CD4-positive, CD25-positive, alpha-beta regulatory T cell (primary cell): ENCODE data around the gene PPP2R2B. TPM values are rescaled to one million over a fixed set of nuclear protein-coding genes. Genes with fewer than 3 reads are reported as not detected.
A peak's percentile ranks its signal among the peaks of the same experiment; 100 is the strongest.

Source experiments
- ATAC-seq, 2 donors: fragments of 150-1000 bp; cut with Tn5 transposase; one replicate each; pipeline ENCODE4 v1.10.0; 2021; ENCODE audit warnings: low read depth in 2 of 2, moderate number of reproducible peaks in 2 of 2, moderate library complexity in 1 of 2
- DNase-seq, 3 donors: peaks; one replicate each; pipeline versions ENCODE4 v3.0.0 to v3.0.0-alpha.2; 2012 to 2022; ENCODE audit warnings: mixed read lengths in 1 of 3
- H3K27ac ChIP-seq: one replicate; pipeline ENCODE4 v1.7.0; 2013; ENCODE audit warnings: mild to moderate bottlenecking, low read length; ENCODE audit not compliant: insufficient read depth, poor library complexity, severe bottlenecking
- H3K27me3 ChIP-seq: one replicate; pipeline ENCODE4 v1.7.0; 2013; ENCODE audit warnings: low read length; ENCODE audit not compliant: control insufficient read depth, insufficient read depth
- H3K36me3 ChIP-seq: one replicate; pipeline ENCODE4 v1.7.0; 2013; ENCODE audit warnings: mild to moderate bottlenecking, low read length, moderate library complexity; ENCODE audit not compliant: control insufficient read depth, insufficient read depth
- H3K4me1 ChIP-seq: 2 replicates; pipeline ENCODE4 v1.7.0; 2013; ENCODE audit warnings: mild to moderate bottlenecking, low read length; ENCODE audit not compliant: insufficient read depth, control insufficient read depth, poor library complexity, severe bottlenecking
- H3K4me3 ChIP-seq: one replicate; pipeline ENCODE4 v1.7.0; 2013; ENCODE audit warnings: low read depth, mild to moderate bottlenecking, low read length, moderate library complexity
- H3K9me3 ChIP-seq, 2 experiments: 1 replicate in 1 of 2; 2 replicates in 1 of 2; pipeline ENCODE4 v1.7.0; 2013; ENCODE audit warnings: low read length in 2 of 2, mild to moderate bottlenecking in 1 of 2, moderate library complexity in 1 of 2; ENCODE audit not compliant: control insufficient read depth in 2 of 2
- H3K27ac Mint-ChIP-seq, 3 donors: one replicate each; pipeline ENCODE4 v1.8.0; 2020 to 2022; ENCODE audit warnings: mild to moderate bottlenecking in 3 of 3, mixed read lengths in 3 of 3, moderate library complexity in 2 of 3
- H3K27me3 Mint-ChIP-seq: one replicate; pipeline ENCODE4 v1.8.0; 2022; ENCODE audit warnings: mild to moderate bottlenecking, mixed read lengths
- H3K36me3 Mint-ChIP-seq: one replicate; pipeline ENCODE4 v1.8.0; 2020; ENCODE audit warnings: mixed read lengths
- H3K4me1 Mint-ChIP-seq, 4 donors: one replicate each; pipeline ENCODE4 v1.8.0; 2020 to 2022; ENCODE audit warnings: mixed read lengths in 4 of 4, mild to moderate bottlenecking in 1 of 4
- H3K4me3 Mint-ChIP-seq, 4 donors: one replicate each; pipeline ENCODE4 v1.8.0; 2020 to 2022; ENCODE audit warnings: mild to moderate bottlenecking in 4 of 4, mixed read lengths in 4 of 4, moderate library complexity in 3 of 4
- H3K9me3 Mint-ChIP-seq, 7 donors: one replicate each; pipeline ENCODE4 v1.8.0; 2020 to 2022; ENCODE audit warnings: mixed read lengths in 7 of 7, mild to moderate bottlenecking in 3 of 7, moderate library complexity in 2 of 7
- polyA plus RNA-seq, 4 donors: library from polyadenylated mRNA; unstranded; fragments of 300-500 nt; fragmentation: Illumina TruSeq; gene quantifications; one replicate each; pipeline ENCODE4 v1.2.3, GENCODE V29; 2021
- total RNA-seq: library from RNA; stranded (reverse); gene quantifications from one replicate; pipeline ENCODE4 v1.2.3, GENCODE V29; 2022

The PPP2R2B gene
- total and polyA plus RNA-seq, 5 donors from 2014 or later = 6.1 to 16.7 (median 14.5) TPM

- Mint-ChIP-seq H3K4me3 (no peak overlapping the region), H3K9me3 (no peaks in the 10 kb centered on the region), H3K27ac (no peak overlapping the region), H3K27me3 (no peaks in the 10 kb centered on the region), H3K4me1 (peaks cover 0 to 4% (median 0%) of the 10 kb centered on the region in 4 donors), H3K36me3 (peaks cover 3% of the 10 kb centered on the region)
- no peak overlapping the region for H3K27ac ChIP-seq
- no peaks in the 10 kb centered on the region for H3K27me3 ChIP-seq
- H3K36me3 ChIP-seq = no peaks in the 10 kb centered on the region
- no peak for DNase-seq
- no peaks in the 10 kb centered on the region for H3K4me1 ChIP-seq
- H3K4me3 ChIP-seq = no peak overlapping the region
- no peaks in the 10 kb centered on the region for H3K9me3 ChIP-seq
- ATAC-seq = no peak
Observed at GRCh38 chr5:146802945-146803522, 75.5 kb downstream of the PPP2R2B start.

- Mint-ChIP-seq H3K9me3 (no peaks in the 10 kb centered on the region), H3K27me3 (no peaks in the 10 kb centered on the region), H3K27ac (no peak overlapping the region), H3K4me3 (no peak overlapping the region), H3K36me3 (peaks cover 3% of the 10 kb centered on the region), H3K4me1 (peaks cover under 1 to 31% (median 6%) of the 10 kb centered on the region in 4 donors)
- H3K9me3 ChIP-seq = no peaks in the 10 kb centered on the region
- H3K36me3 ChIP-seq = no peaks in the 10 kb centered on the region
- peaks cover 6% of the 10 kb centered on the region for H3K4me1 ChIP-seq
- no peaks in the 10 kb centered on the region for H3K27me3 ChIP-seq
- no peak overlapping the region for H3K4me3 ChIP-seq
- H3K27ac ChIP-seq = no peak overlapping the region
- ATAC-seq = no peak
- no peak for DNase-seq
Observed at GRCh38 chr5:146799671-146800070, 78.9 kb downstream of the PPP2R2B start.

GRCh38 chr5:146799231-146799630 lies 79.3 kb downstream of the PPP2R2B start:
- ATAC-seq (no peak), DNase-seq (no peak)
- Histone ChIP-seq H3K9me3 (no peaks in the 10 kb centered on the region), H3K4me3 (no peak overlapping the region), H3K27ac (no peak overlapping the region), H3K4me1 (peaks cover 10% of the 10 kb centered on the region), H3K27me3 (no peaks in the 10 kb centered on the region), H3K36me3 (no peaks in the 10 kb centered on the region)
- Mint-ChIP-seq H3K27ac (no peak overlapping the region), H3K9me3 (no peaks in the 10 kb centered on the region), H3K36me3 (peaks cover 3% of the 10 kb centered on the region), H3K4me1 (peaks cover 4 to 35% (median 10%) of the 10 kb centered on the region in 4 donors), H3K27me3 (no peaks in the 10 kb centered on the region), H3K4me3 (no peak overlapping the region)

- Histone ChIP-seq H3K27ac (no peak overlapping the region), H3K4me3 (no peak overlapping the region), H3K36me3 (no peaks in the 10 kb centered on the region), H3K9me3 (no peaks in the 10 kb centered on the region), H3K4me1 (peaks cover 15% of the 10 kb centered on the region), H3K27me3 (no peaks in the 10 kb centered on the region)
- H3K27me3 Mint-ChIP-seq = no peaks in the 10 kb centered on the region
- H3K36me3 Mint-ChIP-seq = peaks cover 3% of the 10 kb centered on the region
- no peaks in the 10 kb centered on the region for H3K9me3 Mint-ChIP-seq
- ATAC-seq (no peak), DNase-seq (no peak)
- no peak overlapping the region for H3K27ac Mint-ChIP-seq
- H3K4me1 Mint-ChIP-seq = peaks cover 12 to 48% (median 16%) of the 10 kb centered on the region in 4 donors
- no peak overlapping the region for H3K4me3 Mint-ChIP-seq
Observed at GRCh38 chr5:146797658-146798057, 80.9 kb downstream of the PPP2R2B start.

GRCh38 chr5:146796911-146797310 lies 81.6 kb downstream of the PPP2R2B start:
- ATAC-seq (no peak), DNase-seq (no peak)
- Histone ChIP-seq H3K27me3 (no peaks in the 10 kb centered on the region), H3K9me3 (no peaks in the 10 kb centered on the region), H3K4me3 (no peak overlapping the region), H3K4me1 (peaks cover 15% of the 10 kb centered on the region), H3K27ac (no peak overlapping the region), H3K36me3 (no peaks in the 10 kb centered on the region)
- H3K4me1 Mint-ChIP-seq = peaks cover 16 to 55% (median 19%) of the 10 kb centered on the region in 4 donors
- no peak overlapping the region for H3K27ac Mint-ChIP-seq
- H3K36me3 Mint-ChIP-seq = peaks cover 3% of the 10 kb centered on the region
- H3K4me3 Mint-ChIP-seq = no peak overlapping the region
- H3K9me3 Mint-ChIP-seq = peaks cover 0 to 3% (median 0%) of the 10 kb centered on the region in 7 donors
- no peaks in the 10 kb centered on the region for H3K27me3 Mint-ChIP-seq

- H3K4me1 Mint-ChIP-seq = peaks cover 16 to 55% (median 19%) of the 10 kb centered on the region in 4 donors
- DNase-seq (no peak), ATAC-seq (no peak)
- Histone ChIP-seq H3K36me3 (no peaks in the 10 kb centered on the region), H3K27me3 (no peaks in the 10 kb centered on the region), H3K9me3 (no peaks in the 10 kb centered on the region), H3K4me3 (no peak overlapping the region), H3K27ac (no peak overlapping the region), H3K4me1 (peaks cover 15% of the 10 kb centered on the region)
- H3K27ac Mint-ChIP-seq = peak overlapping the region in 2 of 3 donors; percentile 16 to 17
- peaks cover 3% of the 10 kb centered on the region for H3K36me3 Mint-ChIP-seq
- no peak overlapping the region for H3K4me3 Mint-ChIP-seq
- H3K27me3 Mint-ChIP-seq = no peaks in the 10 kb centered on the region
- H3K9me3 Mint-ChIP-seq = peaks cover 0 to 3% (median 0%) of the 10 kb centered on the region in 7 donors
Observed at GRCh38 chr5:146796144-146796543, 82.4 kb downstream of the PPP2R2B start.

- Mint-ChIP-seq H3K9me3 (peaks cover 0 to 3% (median 0%) of the 10 kb centered on the region in 7 donors), H3K27me3 (no peaks in the 10 kb centered on the region), H3K4me1 (peaks cover 16 to 58% (median 19%) of the 10 kb centered on the region in 4 donors), H3K36me3 (peaks cover 3% of the 10 kb centered on the region), H3K4me3 (peak overlapping the region in 3 of 4 donors; percentile 9 to 62 (median 52)), H3K27ac (peak overlapping the region in 1 of 3 donors; percentile 44)
- DNase-seq (peak in 2 of 3 donors; percentile 3 to 56), ATAC-seq (peak; percentile 62 to 81)
- Histone ChIP-seq H3K36me3 (no peaks in the 10 kb centered on the region), H3K4me3 (peak overlapping the region; percentile 35), H3K27me3 (no peaks in the 10 kb centered on the region), H3K9me3 (no peaks in the 10 kb centered on the region), H3K4me1 (peaks cover 15% of the 10 kb centered on the region), H3K27ac (no peak overlapping the region)
Observed at GRCh38 chr5:146794326-146795029, 84.1 kb downstream of the PPP2R2B start.
